ENCODE measurements around the gene KIF16B. TPM values are rescaled to one million over a fixed set of nuclear protein-coding genes. Genes with fewer than 3 reads are reported as not detected.

KIF16B gene
- total RNA-seq, 2 donors from 2014 or later, result 6.9 to 9.8 TPM

DNA sequence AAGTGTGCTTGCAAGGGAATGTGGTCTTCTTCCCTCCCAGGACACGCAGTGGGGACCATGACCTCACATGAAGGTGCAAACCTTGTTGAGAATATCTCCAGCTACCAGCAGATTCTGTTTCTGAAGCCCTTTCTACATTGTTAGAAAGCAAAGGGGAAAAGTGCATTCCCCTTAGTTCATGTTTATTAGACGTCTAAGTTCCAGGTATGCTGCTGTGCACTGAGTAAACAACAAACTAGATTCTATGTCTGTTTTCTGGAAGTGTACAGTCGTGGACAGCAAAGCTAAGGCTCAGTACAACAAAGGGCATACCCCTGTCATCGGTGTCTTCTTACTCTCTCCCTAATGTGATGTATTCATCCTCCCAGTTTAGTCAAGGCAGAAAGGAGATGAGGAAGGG is 178.5 kb downstream of the KIF16B start:
- ATAC-seq (replicated peaks), result no peak
- Mint-ChIP-seq H3K4me3 (no peak overlapping the region), H3K4me1 (no peaks in the 10 kb centered on the region), H3K9me3 (peaks cover 4% of the 10 kb centered on the region), H3K36me3 (ENCODE audit: low read depth) (peaks cover 14% of the 10 kb centered on the region), H3K27ac (no peak overlapping the region), H3K27me3 (no peaks in the 10 kb centered on the region)

DNA sequence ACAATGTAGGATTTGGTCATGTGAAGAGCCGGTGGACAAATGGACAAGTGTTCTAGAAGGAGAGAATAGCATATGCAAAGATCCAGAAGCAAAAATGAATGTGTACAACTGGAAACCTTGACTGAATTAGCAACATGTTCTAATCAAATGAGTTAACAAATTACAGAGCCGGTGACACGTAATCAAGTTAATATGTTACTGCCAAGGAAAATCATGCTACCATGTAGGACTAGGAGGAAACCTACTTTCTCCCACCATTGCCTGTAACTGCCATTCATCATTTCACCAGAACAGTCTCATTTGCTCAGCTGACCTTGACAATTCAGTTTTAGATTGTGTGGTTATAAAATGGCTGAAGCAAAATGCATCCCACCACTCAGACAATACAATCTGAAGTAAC is 179.4 kb downstream of the KIF16B start:
- no peak overlapping the region for H3K27ac Mint-ChIP-seq
- no peaks in the 10 kb centered on the region for H3K27me3 Mint-ChIP-seq
- peaks cover 8% of the 10 kb centered on the region for H3K36me3 Mint-ChIP-seq (ENCODE audit: low read depth)
- ATAC-seq (replicated peaks), result no peak
- no peaks in the 10 kb centered on the region for H3K4me1 Mint-ChIP-seq
- peaks cover 4% of the 10 kb centered on the region for H3K9me3 Mint-ChIP-seq
- H3K4me3 Mint-ChIP-seq, result no peak overlapping the region

GRCh38 chr20:16393297-16393696 is 180.0 kb downstream of the KIF16B start:
- no peaks in the 10 kb centered on the region for H3K4me1 Mint-ChIP-seq
- H3K9me3 Mint-ChIP-seq, result peaks cover 4% of the 10 kb centered on the region
- no peak overlapping the region for H3K27ac Mint-ChIP-seq
- no peaks in the 10 kb centered on the region for H3K27me3 Mint-ChIP-seq
- peaks cover 3% of the 10 kb centered on the region for H3K36me3 Mint-ChIP-seq (ENCODE audit: low read depth)
- no peak overlapping the region for H3K4me3 Mint-ChIP-seq
- no peak for ATAC-seq (replicated peaks)

GRCh38 chr20:16392346-16392745 is 180.9 kb downstream of the KIF16B start:
- ATAC-seq (replicated peaks), result no peak
- Mint-ChIP-seq H3K27ac (no peak overlapping the region), H3K36me3 (ENCODE audit: low read depth) (no peaks in the 10 kb centered on the region), H3K4me3 (no peak overlapping the region), H3K4me1 (no peaks in the 10 kb centered on the region), H3K27me3 (no peaks in the 10 kb centered on the region), H3K9me3 (peaks cover 4% of the 10 kb centered on the region)

DNA sequence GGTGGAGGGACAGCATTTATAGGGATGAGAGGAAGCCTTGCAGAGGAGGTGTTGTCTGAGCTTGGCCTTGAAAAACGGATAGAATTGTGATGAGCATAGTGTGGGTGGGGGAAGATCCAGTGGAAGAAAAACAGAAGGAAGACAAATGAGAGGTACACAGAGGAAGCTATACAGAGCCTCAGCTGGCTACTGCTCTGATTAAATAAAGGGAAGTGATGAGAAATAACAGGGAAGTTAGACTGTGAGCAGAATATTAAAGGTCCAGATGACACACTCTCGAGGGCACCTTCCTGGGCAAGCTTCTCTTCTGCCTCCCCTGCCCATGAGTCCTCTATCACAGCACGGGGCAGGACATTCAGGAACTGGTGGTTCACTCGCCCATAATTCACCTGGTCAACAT is 182.3 kb downstream of the KIF16B start:
- Mint-ChIP-seq H3K4me1 (no peaks in the 10 kb centered on the region), H3K36me3 (ENCODE audit: low read depth) (no peaks in the 10 kb centered on the region), H3K4me3 (no peak overlapping the region), H3K27ac (no peak overlapping the region), H3K9me3 (peaks cover 4% of the 10 kb centered on the region), H3K27me3 (no peaks in the 10 kb centered on the region)
- no peak for ATAC-seq (replicated peaks)

- H3K4me3 Mint-ChIP-seq, result no peak overlapping the region
- peak; percentile 42 for ATAC-seq (replicated peaks)
- no peak overlapping the region for H3K27ac Mint-ChIP-seq
- H3K27me3 Mint-ChIP-seq, result no peaks in the 10 kb centered on the region
- no peaks in the 10 kb centered on the region for H3K36me3 Mint-ChIP-seq (ENCODE audit: low read depth)
- H3K9me3 Mint-ChIP-seq, result no peaks in the 10 kb centered on the region
- H3K4me1 Mint-ChIP-seq, result no peaks in the 10 kb centered on the region
These were observed 184.5 kb downstream of the KIF16B start for GRCh38 chr20:16388731-16389130.

GRCh38 chr20:16387666-16388065 is 185.6 kb downstream of the KIF16B start:
- ATAC-seq (replicated peaks), result no peak
- Mint-ChIP-seq H3K9me3 (no peaks in the 10 kb centered on the region), H3K27ac (no peak overlapping the region), H3K27me3 (no peaks in the 10 kb centered on the region), H3K36me3 (ENCODE audit: low read depth) (no peaks in the 10 kb centered on the region), H3K4me1 (no peaks in the 10 kb centered on the region), H3K4me3 (no peak overlapping the region)

GRCh38 chr20:16385891-16386290 is 187.4 kb downstream of the KIF16B start:
- H3K4me1 Mint-ChIP-seq, result no peaks in the 10 kb centered on the region
- H3K27ac Mint-ChIP-seq, result no peak overlapping the region
- H3K36me3 Mint-ChIP-seq (ENCODE audit: low read depth), result peaks cover 11% of the 10 kb centered on the region
- ATAC-seq (replicated peaks), result no peak
- no peak overlapping the region for H3K4me3 Mint-ChIP-seq
- no peaks in the 10 kb centered on the region for H3K27me3 Mint-ChIP-seq
- no peaks in the 10 kb centered on the region for H3K9me3 Mint-ChIP-seq

DNA sequence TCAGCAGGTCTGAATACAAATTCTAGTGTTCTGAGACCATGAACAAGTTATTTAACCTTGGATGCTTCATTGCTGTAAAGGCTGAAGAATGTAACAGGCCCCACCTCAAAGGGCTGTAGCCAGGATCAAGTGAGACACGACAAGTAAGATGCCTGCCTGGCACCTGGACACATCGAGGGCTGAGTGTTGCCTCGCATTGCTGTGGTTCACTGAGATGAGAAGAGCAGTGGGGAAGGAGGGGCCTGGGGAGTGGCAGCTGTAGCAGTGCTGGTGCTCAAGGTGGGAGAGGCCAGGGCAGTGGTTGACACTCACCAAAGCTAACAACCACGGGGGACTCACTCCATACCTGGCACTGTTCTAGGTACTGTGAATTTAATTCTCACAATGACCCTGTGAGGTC is 187.8 kb downstream of the KIF16B start:
- H3K27me3 Mint-ChIP-seq, result no peaks in the 10 kb centered on the region
- ATAC-seq (replicated peaks), result no peak
- peaks cover 14% of the 10 kb centered on the region for H3K36me3 Mint-ChIP-seq (ENCODE audit: low read depth)
- H3K4me3 Mint-ChIP-seq, result no peak overlapping the region
- no peaks in the 10 kb centered on the region for H3K9me3 Mint-ChIP-seq
- no peak overlapping the region for H3K27ac Mint-ChIP-seq
- H3K4me1 Mint-ChIP-seq, result no peaks in the 10 kb centered on the region

- no peak for ATAC-seq (replicated peaks)
- Mint-ChIP-seq H3K27ac (no peak overlapping the region), H3K9me3 (peaks cover 6% of the 10 kb centered on the region), H3K36me3 (ENCODE audit: low read depth) (peaks cover 40% of the 10 kb centered on the region), H3K4me3 (no peak overlapping the region), H3K4me1 (no peaks in the 10 kb centered on the region), H3K27me3 (no peaks in the 10 kb centered on the region)
These were observed 191.8 kb downstream of the KIF16B start for GRCh38 chr20:16381444-16381843.

- Mint-ChIP-seq H3K36me3 (ENCODE audit: low read depth) (peaks cover 55% of the 10 kb centered on the region), H3K27me3 (no peaks in the 10 kb centered on the region), H3K27ac (no peak overlapping the region), H3K4me3 (no peak overlapping the region), H3K4me1 (no peaks in the 10 kb centered on the region), H3K9me3 (peaks cover 6% of the 10 kb centered on the region)
- ATAC-seq (replicated peaks), result no peak
These were observed 194.4 kb downstream of the KIF16B start for GRCh38 chr20:16378712-16379370.

DNA sequence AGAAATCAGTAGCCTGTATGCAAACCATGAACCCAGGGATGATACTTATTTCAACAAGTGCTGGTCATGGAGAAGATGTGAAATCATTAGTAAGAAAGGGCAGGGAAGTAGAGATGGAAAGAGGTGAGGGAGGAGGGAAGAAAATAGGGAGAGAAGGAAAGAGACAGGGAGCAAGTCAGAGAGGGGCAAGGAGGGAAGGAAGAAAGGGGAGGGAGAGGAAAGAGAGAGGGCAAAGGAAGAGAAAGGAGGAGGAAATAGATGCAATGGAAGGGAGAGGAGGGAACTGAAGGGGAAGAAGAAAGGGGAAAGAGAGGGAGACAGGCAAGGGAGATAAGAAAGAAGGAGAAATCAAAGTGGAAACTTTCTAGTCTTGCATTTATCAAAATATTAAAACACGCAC is 195.1 kb downstream of the KIF16B start:
- Mint-ChIP-seq H3K27ac (no peak overlapping the region), H3K36me3 (ENCODE audit: low read depth) (peaks cover 55% of the 10 kb centered on the region), H3K9me3 (peaks cover 6% of the 10 kb centered on the region), H3K4me3 (no peak overlapping the region), H3K4me1 (no peaks in the 10 kb centered on the region), H3K27me3 (no peaks in the 10 kb centered on the region)
- no peak for ATAC-seq (replicated peaks)

- Mint-ChIP-seq H3K27me3 (no peaks in the 10 kb centered on the region), H3K4me1 (no peaks in the 10 kb centered on the region), H3K27ac (no peak overlapping the region), H3K36me3 (ENCODE audit: low read depth) (peaks cover 66% of the 10 kb centered on the region), H3K9me3 (no peaks in the 10 kb centered on the region), H3K4me3 (no peak overlapping the region)
- ATAC-seq (replicated peaks), result no peak
These were observed 203.8 kb downstream of the KIF16B start for GRCh38 chr20:16369441-16369840.

- no peak for ATAC-seq (replicated peaks)
- H3K4me1 Mint-ChIP-seq, result no peaks in the 10 kb centered on the region
These were observed 204.5 kb downstream of the KIF16B start for GRCh38 chr20:16368645-16369292.

DNA sequence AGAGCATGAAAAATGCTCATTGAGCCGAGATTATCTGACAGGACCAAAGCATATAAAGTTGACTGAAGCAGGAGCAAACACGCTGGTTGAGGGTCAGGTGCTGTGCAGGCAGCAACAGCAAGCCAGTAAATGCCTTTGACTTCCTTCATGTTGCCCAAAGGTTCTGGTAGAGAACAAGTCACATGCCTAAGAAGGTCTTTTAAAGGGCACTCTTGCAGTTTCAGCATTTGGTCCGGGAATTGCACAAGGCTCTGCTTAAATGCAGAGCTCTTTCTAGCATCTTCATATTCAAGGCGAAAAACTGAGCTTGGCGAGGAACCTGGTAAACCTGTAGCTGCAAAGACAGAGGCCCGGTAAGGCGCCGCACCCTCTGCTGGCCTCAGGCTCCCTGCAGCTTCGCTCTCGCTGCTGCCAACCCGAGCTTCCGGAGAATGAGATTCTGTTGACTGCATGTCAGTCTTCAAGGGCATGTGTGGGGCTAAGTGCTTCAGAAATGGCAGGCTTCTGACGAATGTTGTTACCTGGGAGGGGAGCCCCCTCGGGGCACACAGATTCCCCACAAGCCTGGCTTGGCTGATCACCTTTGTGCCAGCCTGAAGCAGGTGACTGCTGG is 205.2 kb downstream of the KIF16B start:
- no peaks in the 10 kb centered on the region for H3K9me3 Mint-ChIP-seq
- peaks cover 62% of the 10 kb centered on the region for H3K36me3 Mint-ChIP-seq (ENCODE audit: low read depth)
- no peak overlapping the region for H3K27ac Mint-ChIP-seq
- no peak overlapping the region for H3K4me3 Mint-ChIP-seq
- ATAC-seq (replicated peaks), result no peak
- H3K27me3 Mint-ChIP-seq, result no peaks in the 10 kb centered on the region
- no peaks in the 10 kb centered on the region for H3K4me1 Mint-ChIP-seq

More at GRCh38 chr20:16368645-16369292, 204.5 kb downstream of the KIF16B start:
- Mint-ChIP-seq H3K36me3 (ENCODE audit: low read depth) (peaks cover 62% of the 10 kb centered on the region), H3K27ac (no peak overlapping the region), H3K9me3 (no peaks in the 10 kb centered on the region), H3K27me3 (no peaks in the 10 kb centered on the region), H3K4me3 (no peak overlapping the region)

All from activated T-helper 17 cell treated with anti-CD3 and anti-CD28 coated beads, Interleukin-2, amount 50 U/mL, for 72 hours (primary cell).